GM12873 (cell line): ENCODE data around the gene ASCL3.

ENCODE experiments used
- CTCF ChIP-seq: IDR thresholded peaks from 2 replicates; pipeline ENCODE4 v1.5.1; 2012; ENCODE audit warnings: low read depth, mild to moderate bottlenecking, moderate library complexity, low read length, control low read depth; ENCODE audit not compliant: insufficient read depth; ENCODE audit errors: missing control alignments

The ASCL3 gene, protein sequence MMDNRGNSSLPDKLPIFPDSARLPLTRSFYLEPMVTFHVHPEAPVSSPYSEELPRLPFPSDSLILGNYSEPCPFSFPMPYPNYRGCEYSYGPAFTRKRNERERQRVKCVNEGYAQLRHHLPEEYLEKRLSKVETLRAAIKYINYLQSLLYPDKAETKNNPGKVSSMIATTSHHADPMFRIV

DNA sequence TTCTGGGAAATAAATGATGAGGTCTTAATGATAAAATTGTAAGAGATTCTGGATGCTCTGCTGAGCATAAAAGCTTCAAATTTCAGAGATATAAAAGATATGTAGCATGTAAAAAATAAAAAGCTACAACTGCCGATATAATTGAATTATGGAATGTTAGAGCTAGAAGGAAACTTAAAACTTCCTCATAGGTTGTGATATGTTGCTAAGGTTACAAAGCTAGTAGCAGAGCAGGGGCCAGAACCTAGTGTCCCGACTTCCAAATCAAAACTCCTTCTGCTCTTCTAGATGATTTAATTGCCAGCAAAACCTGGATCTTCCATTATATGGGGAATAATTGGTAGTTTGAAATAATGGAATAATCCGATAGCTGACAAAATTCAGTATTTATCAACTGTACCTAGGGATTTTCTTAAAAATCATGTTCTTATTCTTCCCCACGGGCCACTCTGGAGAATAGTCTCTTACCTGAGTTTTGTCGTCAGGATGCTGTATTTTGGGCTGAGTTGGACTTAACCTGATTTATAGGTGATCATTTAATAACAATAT, at the start of gene ASCL3:
ASCL3 (minus strand) TSS at position 499 of the 549 bp plus-strand sequence. CDS start 4,855 bp downstream, outside the sequence.
- TF ChIP-seq CTCF, result no peak

DNA sequence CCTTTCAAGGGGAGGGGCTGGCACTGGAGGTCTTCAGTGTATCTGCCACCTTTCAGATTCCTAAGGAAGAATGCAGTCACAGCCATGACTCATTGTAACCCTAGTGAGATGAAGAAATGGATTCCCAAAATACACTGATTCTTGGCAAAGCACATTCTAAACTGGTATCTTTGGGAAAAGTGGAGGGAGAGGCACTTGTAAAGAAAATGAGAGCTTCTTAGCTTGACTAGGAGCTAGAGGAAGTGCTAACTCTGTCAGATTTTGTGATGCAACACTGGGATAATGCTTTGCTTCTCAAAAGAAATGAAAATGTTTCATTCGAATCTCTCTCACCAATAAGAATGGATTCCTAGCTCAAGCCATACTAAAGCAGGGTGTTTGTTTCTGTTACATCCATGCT, 46.6 kb upstream of the ASCL3 start:
- TF ChIP-seq CTCF, result no peak

- no peak for TF ChIP-seq CTCF
Observed at GRCh38 chr11:8988329-8989234, 45.8 kb upstream of the ASCL3 start.

GRCh38 chr11:8987446-8987845, 44.6 kb upstream of the ASCL3 start:
- TF ChIP-seq CTCF, result no peak

DNA sequence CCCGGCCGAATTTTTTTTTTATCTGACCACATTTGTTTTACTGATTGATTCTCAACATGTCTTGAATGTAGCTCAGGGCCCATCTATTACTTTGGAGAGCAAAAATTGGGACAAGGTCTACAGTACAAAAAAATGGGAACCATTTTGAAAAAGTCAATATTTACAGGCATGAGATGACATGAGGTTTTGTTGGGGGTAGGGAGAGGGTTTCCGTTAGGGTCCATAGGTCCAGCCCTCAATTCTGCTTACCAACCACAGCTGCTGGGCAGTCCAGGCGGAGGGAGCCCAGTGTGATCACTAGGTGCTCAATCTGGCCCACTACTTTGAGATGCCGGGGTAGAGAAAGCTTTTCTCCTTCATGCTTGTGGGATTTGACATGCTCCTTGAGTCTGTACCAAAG, 42.6 kb upstream of the ASCL3 start:
- no peak for TF ChIP-seq CTCF

DNA sequence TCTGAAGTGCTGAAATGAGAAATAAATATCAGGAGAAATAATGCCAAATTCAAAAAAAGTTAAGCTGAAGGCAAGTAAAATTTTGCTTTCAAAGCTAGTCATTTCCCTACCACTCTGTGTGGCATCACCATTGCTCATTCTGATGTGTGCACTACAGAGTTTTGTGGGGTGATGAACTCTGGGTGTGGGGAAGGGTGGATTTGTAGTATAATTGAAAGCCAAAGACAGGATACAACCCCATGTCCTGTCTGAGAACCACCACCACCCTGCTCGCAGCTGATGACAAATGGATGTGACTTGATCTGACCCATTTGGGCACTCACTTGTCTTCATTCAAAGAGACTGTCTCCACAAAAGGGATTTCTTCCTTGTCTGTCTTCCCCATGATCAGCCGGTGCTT, 40.7 kb upstream of the ASCL3 start:
- TF ChIP-seq CTCF, result no peak

GRCh38 chr11:8980485-8980884, 37.7 kb upstream of the ASCL3 start:
- TF ChIP-seq CTCF, result no peak
